Measurements from ENCODE around the gene SLC17A6. TPM values are rescaled to one million over a fixed set of nuclear protein-coding genes. Genes with fewer than 3 reads are reported as not detected.

The SLC17A6 gene
- total and polyA plus RNA-seq, 11 donors = not detected

DNA sequence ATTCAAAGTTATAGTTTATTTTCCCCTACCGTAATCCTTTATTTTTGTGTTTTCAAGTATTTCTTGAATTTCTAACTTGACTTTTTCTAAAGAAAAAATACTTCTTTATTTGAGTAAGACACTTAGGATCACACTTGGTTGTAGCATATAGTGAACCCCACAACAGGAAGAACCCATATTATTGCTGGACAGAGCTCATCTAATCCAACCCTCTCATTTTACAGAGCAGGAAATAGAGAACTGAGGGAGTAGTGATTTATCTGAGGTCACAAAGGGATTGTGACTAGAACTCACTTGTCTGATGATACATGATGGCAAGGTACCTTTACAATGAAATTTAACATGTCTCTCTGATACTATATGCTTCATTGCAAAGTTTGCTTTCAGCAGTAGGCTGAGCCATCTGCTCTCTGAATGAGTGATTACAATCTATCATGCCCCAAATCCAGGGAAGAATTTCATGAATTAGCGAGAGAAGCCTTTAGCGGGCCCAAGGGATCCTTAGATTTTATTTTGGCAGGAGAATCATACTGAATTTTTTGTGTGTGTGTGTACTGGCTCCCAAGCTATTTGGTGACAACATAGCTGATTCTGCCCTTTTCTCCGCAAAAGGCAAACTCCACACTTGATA lies 9.8 kb downstream of the SLC17A6 start:
- H3K4me3 ChIP-seq = no peak overlapping the region
- H3K36me3 ChIP-seq = no peaks in the 10 kb centered on the region
- DNase-seq = no peak
- H3K4me1 ChIP-seq = peaks cover 0 to 8% (median 0%) of the 10 kb centered on the region in 12 donors
- WGBS, 4 donors = 84 to 87% (median 85%) methylated on average over 4 of the region's 4 CpGs
- intact Hi-C loops (cut with DNase I) = no loop called here
- TF ChIP-seq, protein P1, sequence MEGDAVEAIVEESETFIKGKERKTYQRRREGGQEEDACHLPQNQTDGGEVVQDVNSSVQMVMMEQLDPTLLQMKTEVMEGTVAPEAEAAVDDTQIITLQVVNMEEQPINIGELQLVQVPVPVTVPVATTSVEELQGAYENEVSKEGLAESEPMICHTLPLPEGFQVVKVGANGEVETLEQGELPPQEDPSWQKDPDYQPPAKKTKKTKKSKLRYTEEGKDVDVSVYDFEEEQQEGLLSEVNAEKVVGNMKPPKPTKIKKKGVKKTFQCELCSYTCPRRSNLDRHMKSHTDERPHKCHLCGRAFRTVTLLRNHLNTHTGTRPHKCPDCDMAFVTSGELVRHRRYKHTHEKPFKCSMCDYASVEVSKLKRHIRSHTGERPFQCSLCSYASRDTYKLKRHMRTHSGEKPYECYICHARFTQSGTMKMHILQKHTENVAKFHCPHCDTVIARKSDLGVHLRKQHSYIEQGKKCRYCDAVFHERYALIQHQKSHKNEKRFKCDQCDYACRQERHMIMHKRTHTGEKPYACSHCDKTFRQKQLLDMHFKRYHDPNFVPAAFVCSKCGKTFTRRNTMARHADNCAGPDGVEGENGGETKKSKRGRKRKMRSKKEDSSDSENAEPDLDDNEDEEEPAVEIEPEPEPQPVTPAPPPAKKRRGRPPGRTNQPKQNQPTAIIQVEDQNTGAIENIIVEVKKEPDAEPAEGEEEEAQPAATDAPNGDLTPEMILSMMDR (IDR thresholded peaks at IDR 0.05) = no peak
- no peak for TF ChIP-seq POLR2A (IDR thresholded peaks at IDR 0.05)
- H3K27me3 ChIP-seq = peaks cover 7 to 66% (median 23%) of the 10 kb centered on the region in 9 donors
- no peak overlapping the region for H3K27ac ChIP-seq
- ATAC-seq = no peak
- no peaks in the 10 kb centered on the region for H3K9me3 ChIP-seq

DNA sequence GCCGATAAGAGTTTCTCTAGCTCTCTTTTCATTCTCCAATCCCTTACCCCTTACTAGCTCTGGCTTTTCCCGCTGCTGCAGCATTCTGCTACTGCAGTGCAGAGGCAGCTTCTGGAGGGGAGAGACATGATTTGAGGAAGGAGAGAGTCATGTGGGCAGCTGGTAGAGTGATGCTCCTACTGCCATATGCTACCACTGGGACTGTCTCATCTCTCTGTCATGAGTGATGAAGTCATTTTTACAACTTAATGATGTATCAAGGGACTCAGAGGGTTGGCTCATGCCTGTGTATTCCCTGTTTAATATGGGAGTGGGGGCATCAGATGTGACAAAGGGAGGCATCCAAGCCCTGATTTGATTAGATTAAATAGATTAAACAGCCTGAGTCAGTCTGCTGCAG lies 11.3 kb downstream of the SLC17A6 start:
- H3K27ac ChIP-seq = no peak overlapping the region
- H3K4me3 ChIP-seq = no peak overlapping the region
- no peak for ATAC-seq
- H3K9me3 ChIP-seq = no peaks in the 10 kb centered on the region
- H3K36me3 ChIP-seq = no peaks in the 10 kb centered on the region
- TF ChIP-seq, protein P1 (IDR thresholded peaks at IDR 0.05) = no peak
- no peak for TF ChIP-seq POLR2A (IDR thresholded peaks at IDR 0.05)
- no peaks in the 10 kb centered on the region for H3K4me1 ChIP-seq
- no peak for DNase-seq
- intact Hi-C loops (cut with DNase I) = no loop called here
- 47 to 68% (median 56%) methylated on average over 2 of the region's 2 CpGs for WGBS, 4 donors
- H3K27me3 ChIP-seq = peaks cover 0 to 51% (median 8%) of the 10 kb centered on the region in 9 donors

DNA sequence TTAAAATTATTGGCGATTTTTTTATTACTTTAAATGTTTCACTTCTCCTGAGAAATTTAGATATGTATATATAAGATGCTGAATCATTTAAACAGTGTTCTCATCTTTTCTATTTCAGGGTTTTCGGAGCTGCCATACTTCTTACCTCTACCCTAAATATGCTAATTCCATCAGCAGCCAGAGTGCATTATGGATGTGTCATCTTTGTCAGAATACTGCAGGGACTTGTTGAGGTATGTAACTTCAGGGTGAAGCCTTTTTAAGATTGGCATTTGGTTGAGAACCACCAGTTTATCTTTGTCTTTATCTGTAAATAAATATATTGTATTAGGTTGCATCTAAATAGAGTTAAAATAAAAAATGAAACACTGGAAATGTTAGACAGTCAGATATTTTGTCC lies 21.1 kb downstream of the SLC17A6 start:
- H3K27ac ChIP-seq = no peak overlapping the region
- no peaks in the 10 kb centered on the region for H3K36me3 ChIP-seq
- H3K4me1 ChIP-seq = no peaks in the 10 kb centered on the region
- intact Hi-C loops (cut with DNase I) = no loop called here
- DNase-seq (no peak), ATAC-seq (no peak)
- peaks cover 0 to 3% (median 0%) of the 10 kb centered on the region in 9 donors for H3K27me3 ChIP-seq
- no peak overlapping the region for H3K4me3 ChIP-seq
- 75 to 81% (median 77%) methylated on average over 2 of the region's 2 CpGs for WGBS, 4 donors
- TF ChIP-seq, protein P1 (IDR thresholded peaks at IDR 0.05) = no peak
- TF ChIP-seq POLR2A (IDR thresholded peaks at IDR 0.05) = no peak
- H3K9me3 ChIP-seq = no peaks in the 10 kb centered on the region

DNA sequence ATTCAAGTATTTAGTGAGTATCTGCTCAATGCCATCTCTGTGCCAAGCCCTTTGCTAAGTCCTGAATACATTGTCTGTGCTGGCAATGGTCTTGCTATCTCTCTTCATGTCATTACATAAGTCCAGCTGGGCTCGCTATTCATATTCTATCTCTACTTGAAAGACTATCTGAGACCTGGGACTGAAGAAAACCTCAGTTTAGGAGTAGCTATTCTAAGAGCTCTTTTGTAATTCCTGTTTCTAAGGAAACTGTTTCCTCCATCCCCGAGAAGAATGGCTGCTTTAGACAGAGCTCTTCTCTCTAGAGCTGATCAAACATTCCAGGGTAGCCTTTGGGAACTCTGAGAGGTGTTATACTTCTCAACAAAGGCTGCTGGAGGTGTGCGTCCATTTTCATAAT lies 33.0 kb downstream of the SLC17A6 start:
- DNase-seq = no peak
- TF ChIP-seq, protein P1 (IDR thresholded peaks at IDR 0.05) = no peak
- TF ChIP-seq POLR2A (IDR thresholded peaks at IDR 0.05) = no peak
- H3K27me3 ChIP-seq = peaks cover 0 to 8% (median 0%) of the 10 kb centered on the region in 9 donors
- no peaks in the 10 kb centered on the region for H3K9me3 ChIP-seq
- 32 to 38% (median 35%) methylated on average over 3 of the region's 3 CpGs for WGBS, 4 donors
- no peaks in the 10 kb centered on the region for H3K4me1 ChIP-seq
- intact Hi-C loops (cut with DNase I) = no loop called here
- no peaks in the 10 kb centered on the region for H3K36me3 ChIP-seq
- no peak for ATAC-seq
- H3K4me3 ChIP-seq = no peak overlapping the region
- no peak overlapping the region for H3K27ac ChIP-seq
